Lower lobe of right lung (tissue), 2 donors: ENCODE data around the gene PCLAF. TPM values are rescaled to one million over a fixed set of nuclear protein-coding genes. Genes with fewer than 3 reads are reported as not detected.

Experiments
- ATAC-seq, 2 donors: fragments of 200-7000 bp; cut with Tn5 transposase; one replicate each; pipeline ENCODE4 v1.9.1; 2020 to 2022; ENCODE audit warnings: mild to moderate bottlenecking in 2 of 2, moderate library complexity in 2 of 2
- DNase-seq: peaks from one replicate; pipeline ENCODE4 v3.0.0-alpha.2; 2020
- H3K27ac ChIP-seq: fragments of 200-600 bp; one replicate; pipeline ENCODE4 v1.8.0; 2022
- H3K27me3 ChIP-seq: fragments of 200-600 bp; one replicate; pipeline ENCODE4 v1.8.0; 2022; ENCODE audit warnings: low read depth
- H3K36me3 ChIP-seq: fragments of 200-600 bp; one replicate; pipeline ENCODE4 v1.8.0; 2022; ENCODE audit warnings: mild to moderate bottlenecking
- H3K4me1 ChIP-seq: fragments of 200-600 bp; one replicate; pipeline ENCODE4 v1.8.0; 2022
- H3K4me3 ChIP-seq: fragments of 200-600 bp; one replicate; pipeline ENCODE4 v1.8.0; 2022; ENCODE audit warnings: mild to moderate bottlenecking
- H3K9me3 ChIP-seq: fragments of 200-600 bp; one replicate; pipeline ENCODE4 v1.8.0; 2022
- CTCF ChIP-seq: fragments of 200-600 bp; IDR thresholded peaks from one replicate; pipeline ENCODE4 v1.8.0; 2022; ENCODE audit warnings: antibody characterized with exemption, mild to moderate bottlenecking
- intact Hi-C: fragments of 100-400 bp; cut with DNase I; formaldehyde crosslinking; loops from one replicate; pipeline ENCODE4 v1.11.0; 2022
- total RNA-seq: library from RNA; stranded (reverse); fragmentation: NEBNext Ultra II Directional; extraction: Animal tissue kit (Norgen Biotek cat#: 25700); gene quantifications from one replicate; pipeline ENCODE4 v1.2.1, GENCODE V29; 2021
- donor health status: DM: no; HTN: yes; CAD: no; lungs with severe emphysema.

The PCLAF gene
- total RNA-seq, 1 donor from 2014 or later, result 4.5 TPM

GRCh38 chr15:64324165-64324877, 56.9 kb downstream of the PCLAF start:
- Histone ChIP-seq H3K27me3 (no peaks in the 10 kb centered on the region), H3K4me3 (no peak overlapping the region), H3K9me3 (no peaks in the 10 kb centered on the region), H3K4me1 (no peaks in the 10 kb centered on the region), H3K27ac (no peak overlapping the region), H3K36me3 (no peaks in the 10 kb centered on the region)
- DNase-seq (no peak), ATAC-seq (no peak)
- intact Hi-C loops, result no loop called here
- TF ChIP-seq CTCF, result no peak

DNA sequence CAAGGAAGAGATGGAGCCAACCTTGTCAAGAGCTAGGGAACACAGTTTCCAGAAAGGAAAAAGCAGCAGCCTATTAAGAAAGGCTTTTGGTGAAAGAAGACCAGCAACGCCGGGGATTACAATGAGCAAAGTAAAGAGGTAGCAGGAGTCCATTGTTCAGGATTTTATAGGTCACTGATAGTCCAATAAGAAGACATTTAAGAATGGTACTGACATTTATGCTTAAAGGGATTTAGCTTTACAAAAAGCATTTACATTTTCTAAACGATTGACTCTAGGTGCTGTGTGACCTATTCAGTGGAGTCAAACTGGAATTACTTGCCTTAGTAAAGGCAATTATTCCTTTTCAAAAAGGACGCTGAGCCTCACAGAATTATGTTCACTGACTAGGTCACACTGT, 66.0 kb downstream of the PCLAF start:
- H3K4me3 ChIP-seq, result no peak overlapping the region
- no peak for TF ChIP-seq CTCF
- intact Hi-C loops, result no loop called here
- no peak overlapping the region for H3K27ac ChIP-seq
- DNase-seq, result no peak
- no peak for ATAC-seq
- H3K4me1 ChIP-seq, result no peaks in the 10 kb centered on the region
- no peaks in the 10 kb centered on the region for H3K9me3 ChIP-seq
- no peaks in the 10 kb centered on the region for H3K27me3 ChIP-seq
- no peaks in the 10 kb centered on the region for H3K36me3 ChIP-seq

GRCh38 chr15:64314456-64314855, 66.8 kb downstream of the PCLAF start:
- TF ChIP-seq CTCF, result no peak
- ATAC-seq, result no peak

More at GRCh38 chr15:64314456-64314855, 66.8 kb downstream of the PCLAF start:
- Histone ChIP-seq H3K4me3 (no peak overlapping the region), H3K27me3 (no peaks in the 10 kb centered on the region), H3K4me1 (no peaks in the 10 kb centered on the region), H3K36me3 (no peaks in the 10 kb centered on the region), H3K9me3 (no peaks in the 10 kb centered on the region), H3K27ac (no peak overlapping the region)
- DNase-seq, result no peak
- intact Hi-C loops, result no loop called here

Other genes starting within 250 kb of the PCLAF start
- 17.4 TPM for gene SNX22, start 229.7 kb downstream of the PCLAF start, total RNA-seq
- 323 TPM for gene PPIB, start 218.4 kb downstream of the PCLAF start, total RNA-seq
- 19.8 TPM for gene CSNK1G1, start 25.3 kb downstream of the PCLAF start, total RNA-seq
- gene TRIP4, start 6.4 kb upstream of the PCLAF start, total RNA-seq, result 23.2 TPM
- 45.3 TPM for gene ZNF609, start 79.1 kb upstream of the PCLAF start, total RNA-seq